ENCODE results near the gene GDPD4. TPM values are rescaled to one million over a fixed set of nuclear protein-coding genes. Genes with fewer than 3 reads are reported as not detected.

GDPD4 gene
- total RNA-seq, 2 donors from 2014 or later = not detected

- H3K9me3 Mint-ChIP-seq = no peaks in the 10 kb centered on the region
- no peak for ATAC-seq
- H3K4me3 Mint-ChIP-seq = no peak overlapping the region
- H3K27ac Mint-ChIP-seq = no peak overlapping the region
- H3K36me3 Mint-ChIP-seq = no peaks in the 10 kb centered on the region
- DNase-seq (ENCODE audit: low spot score) = no peak
- peaks cover 0 to 3% of the 10 kb centered on the region in 2 donors for H3K27me3 Mint-ChIP-seq
- no peaks in the 10 kb centered on the region for H3K4me1 Mint-ChIP-seq (ENCODE audit: low read depth in 2 of 2)
Measured at GRCh38 chr11:77172666-77172982, 128.9 kb downstream of the GDPD4 start.

- no peak for ATAC-seq
Measured at GRCh38 chr11:77171885-77172665, 129.4 kb downstream of the GDPD4 start.

GRCh38 chr11:77171254-77171653 lies 130.2 kb downstream of the GDPD4 start:
- H3K27me3 Mint-ChIP-seq = peaks cover 0 to 3% of the 10 kb centered on the region in 2 donors
- no peaks in the 10 kb centered on the region for H3K9me3 Mint-ChIP-seq
- no peak overlapping the region for H3K4me3 Mint-ChIP-seq
- ATAC-seq = no peak
- H3K4me1 Mint-ChIP-seq (ENCODE audit: low read depth in 2 of 2) = no peaks in the 10 kb centered on the region
- H3K36me3 Mint-ChIP-seq = no peaks in the 10 kb centered on the region
- no peak overlapping the region for H3K27ac Mint-ChIP-seq
- DNase-seq (ENCODE audit: low spot score) = no peak

More at GRCh38 chr11:77171885-77172665, 129.4 kb downstream of the GDPD4 start:
- Mint-ChIP-seq H3K36me3 (no peaks in the 10 kb centered on the region), H3K9me3 (no peaks in the 10 kb centered on the region), H3K27me3 (peaks cover 0 to 3% of the 10 kb centered on the region in 2 donors), H3K4me1 (ENCODE audit: low read depth in 2 of 2) (no peaks in the 10 kb centered on the region), H3K4me3 (no peak overlapping the region), H3K27ac (no peak overlapping the region)
- DNase-seq (ENCODE audit: low spot score) = no peak

- H3K27ac Mint-ChIP-seq = no peak overlapping the region
- no peaks in the 10 kb centered on the region for H3K9me3 Mint-ChIP-seq
- H3K4me3 Mint-ChIP-seq = no peak overlapping the region
- no peak for ATAC-seq
- no peaks in the 10 kb centered on the region for H3K36me3 Mint-ChIP-seq
- H3K27me3 Mint-ChIP-seq = peaks cover 0 to 3% of the 10 kb centered on the region in 2 donors
- H3K4me1 Mint-ChIP-seq (ENCODE audit: low read depth in 2 of 2) = no peaks in the 10 kb centered on the region
- no peak for DNase-seq (ENCODE audit: low spot score)
Measured at GRCh38 chr11:77170107-77170506, 131.4 kb downstream of the GDPD4 start.

GRCh38 chr11:77167791-77168190 lies 133.7 kb downstream of the GDPD4 start:
- Mint-ChIP-seq H3K27me3 (peaks cover 0 to 3% of the 10 kb centered on the region in 2 donors), H3K4me1 (ENCODE audit: low read depth in 2 of 2) (no peaks in the 10 kb centered on the region), H3K27ac (no peak overlapping the region), H3K9me3 (no peaks in the 10 kb centered on the region), H3K4me3 (no peak overlapping the region), H3K36me3 (no peaks in the 10 kb centered on the region)
- DNase-seq (ENCODE audit: low spot score) (no peak), ATAC-seq (no peak)

- DNase-seq (ENCODE audit: low spot score) = no peak
- peaks cover 0 to 3% of the 10 kb centered on the region in 2 donors for H3K27me3 Mint-ChIP-seq
- H3K4me1 Mint-ChIP-seq (ENCODE audit: low read depth in 2 of 2) = no peaks in the 10 kb centered on the region
- no peak overlapping the region for H3K4me3 Mint-ChIP-seq
- no peaks in the 10 kb centered on the region for H3K9me3 Mint-ChIP-seq
- no peak overlapping the region for H3K27ac Mint-ChIP-seq
- H3K36me3 Mint-ChIP-seq = no peaks in the 10 kb centered on the region
- ATAC-seq = no peak
Measured at GRCh38 chr11:77167111-77167626, 134.3 kb downstream of the GDPD4 start.

Other genes starting within 250 kb of the GDPD4 start
- 1 to 10 TPM; 2.5 to 2.7 TPM for gene CAPN5, start 234.7 kb downstream of the GDPD4 start, total RNA-seq
- gene OMP, start 198.8 kb downstream of the GDPD4 start, total RNA-seq = not detected
- gene MYO7A, start 173.4 kb downstream of the GDPD4 start, total RNA-seq = under 1 TPM in 1 of 2 donors, not detected in 1; 0.05 TPM
- 10 to 100 TPM; 24.1 to 46.5 TPM for gene PAK1, start 172.4 kb upstream of the GDPD4 start, total RNA-seq